Bladder microvascular endothelial cell (primary cell): Measurements from ENCODE around the gene MYB. TPM values are rescaled to one million over a fixed set of nuclear protein-coding genes. Genes with fewer than 3 reads are reported as not detected.

ENCODE experiments used
- total RNA-seq: library from RNA; depleted of rRNA; stranded (reverse); fragments of >200 nt; gene quantifications from 2 replicates; pipeline ENCODE4 v1.2.3, GENCODE V29; 2014

Gene MYB
- total RNA-seq: 0.16 TPM in 1 of 2 replicates, not detected in the other

GRCh38 chr6:135180542-135181332 is at the start of gene MYB:
MYB (plus strand) TSS chr6:135181308; CDS start chr6:135181514, 206 bp downstream.

Other genes starting within 250 kb of the MYB start
- gene ALDH8A1, start 231.2 kb upstream of the MYB start, total RNA-seq: 1.0 TPM in 1 of 2 replicates, not detected in the other
- 72.0 and 130 TPM in 2 replicates for gene HBS1L, start 126.5 kb upstream of the MYB start, total RNA-seq